HPDE6-E6E7 (cell line): Measurements from ENCODE around the gene SASH3.

ENCODE experiments used
- DNase-seq: peaks from one replicate; pipeline ENCODE4 v3.0.0; 2011; ENCODE audit warnings: missing footprints; ENCODE audit errors: extremely low spot score

Gene SASH3

GRCh38 chrX:129808829-129809796 lies 29.4 kb downstream of the SASH3 start:
- no peak for DNase-seq

GRCh38 chrX:129813662-129814368 lies 34.1 kb downstream of the SASH3 start:
- no peak for DNase-seq

- no peak for DNase-seq
Observed at GRCh38 chrX:129818123-129818522, 38.4 kb downstream of the SASH3 start.

- DNase-seq: no peak
Observed at GRCh38 chrX:129823115-129823514, 43.4 kb downstream of the SASH3 start.

GRCh38 chrX:129823522-129823921 lies 43.8 kb downstream of the SASH3 start:
- DNase-seq: no peak

- DNase-seq: no peak
Observed at GRCh38 chrX:129824620-129825019, 44.9 kb downstream of the SASH3 start.

- DNase-seq: no peak
Observed at GRCh38 chrX:129825746-129826505, 46.2 kb downstream of the SASH3 start.

- DNase-seq: no peak
Observed at GRCh38 chrX:129830494-129830893, 50.7 kb downstream of the SASH3 start.

GRCh38 chrX:129831091-129831885 lies 51.5 kb downstream of the SASH3 start:
- DNase-seq: no peak

- DNase-seq: no peak
Observed at GRCh38 chrX:129833153-129833990, 53.6 kb downstream of the SASH3 start.

GRCh38 chrX:129836827-129837226 lies 57.1 kb downstream of the SASH3 start:
- DNase-seq: no peak

- no peak for DNase-seq
Observed at GRCh38 chrX:129840344-129840743, 60.6 kb downstream of the SASH3 start.

GRCh38 chrX:129842510-129843208 lies 62.9 kb downstream of the SASH3 start:
- DNase-seq: no peak

GRCh38 chrX:129843209-129843458 lies 63.4 kb downstream of the SASH3 start:
- no peak for DNase-seq

GRCh38 chrX:129843459-129844306 lies 63.9 kb downstream of the SASH3 start, which contains the start of gene ZDHHC9:
TSS of gene ZDHHC9 (minus strand) at chrX:129843886. CDS start at chrX:129841945, 1,941 bp downstream.
- DNase-seq: peak; percentile 68
